AG09319 (cell line): ENCODE data around the gene GRIK2.
"Not testable (repeated sequence)": the region's sequence is repeated elsewhere in the genome, so short reads cannot be mapped to it uniquely, and the experiment has no call there.

Experiments
- DNase-seq: peaks from one replicate; pipeline ENCODE4 v3.0.0-alpha.2; 2010; ENCODE audit warnings: low read depth; ENCODE audit errors: extremely low read depth
- TF ChIP-seq, protein P1 (sequence below): IDR thresholded peaks from 2 replicates; pipeline ENCODE4 v1.5.1; 2011; ENCODE audit warnings: low read depth, mild to moderate bottlenecking, inconsistent platforms, low read length, moderate library complexity

Gene GRIK2

DNA sequence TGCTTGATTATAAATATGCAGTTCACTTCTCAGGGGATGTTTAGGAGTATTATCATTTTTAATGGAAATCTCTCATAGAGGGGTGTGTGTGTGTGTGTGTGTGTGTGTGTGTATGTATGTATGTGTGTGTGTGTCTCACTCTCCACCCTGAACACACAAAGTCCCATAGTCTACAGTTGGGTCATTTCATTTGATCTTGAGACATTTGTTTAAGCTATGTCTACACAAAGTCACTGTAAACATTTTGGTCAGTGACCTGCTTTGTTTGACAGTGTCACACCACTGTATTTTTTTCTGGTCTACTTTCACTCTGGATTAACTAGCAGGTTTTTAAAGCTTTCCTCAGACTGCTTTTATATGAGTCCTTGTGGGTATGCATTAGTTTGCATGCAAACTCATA lies 215.2 kb downstream of the GRIK2 start:
- TF ChIP-seq, protein P1, sequence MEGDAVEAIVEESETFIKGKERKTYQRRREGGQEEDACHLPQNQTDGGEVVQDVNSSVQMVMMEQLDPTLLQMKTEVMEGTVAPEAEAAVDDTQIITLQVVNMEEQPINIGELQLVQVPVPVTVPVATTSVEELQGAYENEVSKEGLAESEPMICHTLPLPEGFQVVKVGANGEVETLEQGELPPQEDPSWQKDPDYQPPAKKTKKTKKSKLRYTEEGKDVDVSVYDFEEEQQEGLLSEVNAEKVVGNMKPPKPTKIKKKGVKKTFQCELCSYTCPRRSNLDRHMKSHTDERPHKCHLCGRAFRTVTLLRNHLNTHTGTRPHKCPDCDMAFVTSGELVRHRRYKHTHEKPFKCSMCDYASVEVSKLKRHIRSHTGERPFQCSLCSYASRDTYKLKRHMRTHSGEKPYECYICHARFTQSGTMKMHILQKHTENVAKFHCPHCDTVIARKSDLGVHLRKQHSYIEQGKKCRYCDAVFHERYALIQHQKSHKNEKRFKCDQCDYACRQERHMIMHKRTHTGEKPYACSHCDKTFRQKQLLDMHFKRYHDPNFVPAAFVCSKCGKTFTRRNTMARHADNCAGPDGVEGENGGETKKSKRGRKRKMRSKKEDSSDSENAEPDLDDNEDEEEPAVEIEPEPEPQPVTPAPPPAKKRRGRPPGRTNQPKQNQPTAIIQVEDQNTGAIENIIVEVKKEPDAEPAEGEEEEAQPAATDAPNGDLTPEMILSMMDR: no peak
- no peak for DNase-seq

DNA sequence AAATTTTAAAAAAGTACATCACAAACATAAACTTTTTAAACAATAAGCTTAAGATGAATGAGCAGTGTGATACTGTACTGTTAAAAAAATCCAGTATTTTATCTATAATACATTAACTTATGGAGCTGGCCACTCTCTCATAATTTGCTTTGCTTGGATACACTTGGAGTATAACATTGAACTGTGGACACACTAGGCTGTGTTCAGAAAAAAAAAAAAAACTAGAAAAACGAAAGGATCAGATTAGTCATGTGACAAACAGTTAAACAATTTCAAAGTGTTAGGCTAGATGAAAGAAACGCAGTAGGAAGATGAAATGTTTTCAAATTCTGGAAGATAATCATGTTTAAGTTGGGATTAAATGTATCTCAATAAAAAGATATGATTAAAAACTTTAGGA lies 220.0 kb downstream of the GRIK2 start:
- no peak for DNase-seq
- TF ChIP-seq, protein P1: no peak

DNA sequence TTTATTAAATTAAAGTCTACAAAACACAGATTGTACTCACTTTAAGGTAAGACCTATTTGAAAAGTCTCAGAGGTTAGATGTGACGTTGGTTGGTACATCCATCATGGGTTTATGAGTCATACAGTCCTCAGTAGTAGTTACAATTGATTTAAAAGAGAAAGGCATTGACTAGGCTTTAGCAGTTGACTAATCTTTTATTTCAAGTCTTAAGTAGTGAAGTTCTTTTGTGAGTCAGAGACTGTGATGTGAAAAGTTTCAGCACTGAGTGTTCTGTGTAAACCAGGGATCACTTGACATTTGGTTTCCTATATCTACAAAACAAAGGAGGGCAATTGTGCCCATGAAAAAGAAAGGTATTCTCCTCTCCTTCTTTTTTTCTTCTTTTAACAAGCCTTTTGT lies 221.3 kb downstream of the GRIK2 start:
- TF ChIP-seq, protein P1: no peak
- DNase-seq: no peak

DNA sequence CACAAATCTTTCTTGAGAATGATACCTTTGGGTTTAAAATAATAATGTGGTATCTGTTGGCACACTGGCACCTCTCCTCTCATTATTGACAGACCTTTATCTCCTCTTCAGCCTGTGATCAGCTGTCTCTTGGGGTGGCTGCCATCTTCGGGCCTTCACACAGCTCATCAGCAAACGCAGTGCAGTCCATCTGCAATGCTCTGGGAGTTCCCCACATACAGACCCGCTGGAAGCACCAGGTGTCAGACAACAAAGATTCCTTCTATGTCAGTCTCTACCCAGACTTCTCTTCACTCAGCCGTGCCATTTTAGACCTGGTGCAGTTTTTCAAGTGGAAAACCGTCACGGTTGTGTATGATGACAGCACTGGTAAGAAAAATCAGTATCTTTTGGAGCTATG lies 232.8 kb downstream of the GRIK2 start:
- TF ChIP-seq, protein P1: no peak
- no peak for DNase-seq

DNA sequence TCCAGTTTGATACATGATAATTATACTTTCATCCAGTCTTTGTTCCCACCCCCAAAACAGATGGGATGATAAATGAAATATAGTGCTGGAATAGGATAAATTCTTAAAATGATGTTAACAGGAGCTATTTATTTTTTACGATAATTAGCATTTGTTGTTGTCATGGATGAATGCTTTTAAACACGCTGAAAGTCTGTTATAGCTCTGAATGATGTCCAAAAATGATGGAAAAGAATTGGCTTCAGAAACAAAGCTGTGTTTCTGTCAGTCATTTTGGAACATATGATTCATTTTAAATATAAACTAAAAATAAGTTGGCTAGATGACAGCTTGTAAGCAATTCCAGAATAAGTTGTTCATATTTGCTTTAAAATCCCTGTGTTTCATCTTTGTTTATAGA lies 237.4 kb downstream of the GRIK2 start:
- TF ChIP-seq, protein P1: no peak
- DNase-seq: no peak

DNA sequence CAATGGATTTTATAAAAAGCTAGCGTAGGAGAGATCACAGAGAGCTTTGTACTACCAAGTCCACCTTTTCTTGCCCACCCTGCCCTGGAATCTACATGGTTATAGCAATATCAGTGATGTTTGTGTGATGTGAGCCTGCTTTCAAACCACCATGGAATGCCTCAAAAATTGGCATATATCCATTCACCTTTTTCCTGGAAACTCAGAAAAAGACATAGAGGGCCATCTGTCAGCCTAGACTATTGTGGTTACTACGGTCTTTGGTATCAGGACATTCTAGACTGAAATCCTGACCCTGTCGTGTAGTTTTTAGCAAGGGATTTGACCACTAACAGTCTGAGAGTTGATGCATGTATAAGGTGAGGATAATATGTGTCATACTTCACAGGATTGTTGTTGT lies 239.6 kb downstream of the GRIK2 start:
- no peak for DNase-seq
- TF ChIP-seq, protein P1: no peak

DNA sequence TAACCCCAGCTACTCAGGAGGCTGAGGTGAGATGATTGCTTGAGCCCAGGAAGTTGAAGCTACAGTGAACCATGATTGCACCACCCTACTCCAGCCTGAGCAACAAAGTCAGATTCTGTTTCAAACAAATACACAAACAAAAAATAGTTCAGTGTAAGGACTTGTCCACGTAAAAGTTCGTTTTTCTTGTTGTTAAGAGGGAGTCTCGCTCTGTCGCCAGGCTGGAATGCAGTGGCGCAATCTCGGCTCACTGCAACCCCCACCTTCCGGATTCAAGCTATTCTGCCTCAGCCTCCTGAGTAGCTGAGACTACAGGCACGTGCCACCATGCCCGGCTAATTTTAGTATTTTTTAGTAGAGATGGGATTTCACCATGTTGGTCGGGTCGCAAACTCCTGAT lies 245.4 kb downstream of the GRIK2 start:
- not testable (repeated sequence) for DNase-seq

DNA sequence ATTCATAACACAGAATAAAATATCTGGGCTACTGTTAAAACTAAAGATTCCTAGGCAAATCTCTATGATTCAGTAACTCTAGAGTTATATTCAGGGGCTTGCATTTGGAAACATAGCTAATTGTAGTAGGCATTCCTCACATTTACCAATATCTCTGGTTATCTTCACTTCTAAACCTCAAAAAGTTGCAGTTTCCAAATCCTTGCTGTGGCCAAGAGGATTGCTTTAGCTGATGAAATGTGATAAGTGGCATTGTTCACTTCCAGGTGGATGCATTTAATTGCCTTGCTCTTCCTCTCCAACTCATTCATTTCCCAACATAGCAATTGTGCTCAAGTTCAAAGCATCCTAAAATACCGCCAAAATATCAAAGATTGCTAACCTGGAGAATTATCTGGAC lies 246.6 kb downstream of the GRIK2 start:
- DNase-seq: no peak
- TF ChIP-seq, protein P1: no peak
